ENCODE results near the gene PRR3.

- TF ChIP-seq CTCF (conservative IDR thresholded peaks at IDR 0.05; ENCODE audit: low read depth, low read length) (no peak), RAD21 (IDR thresholded peaks at IDR 0.05; ENCODE audit: low read length) (no peak), POLR2A (IDR thresholded peaks at IDR 0.05; ENCODE audit: low read depth, low read length) (no peak), MAZ (IDR thresholded peaks at IDR 0.05; ENCODE audit: borderline replicate concordance, low read depth, low read length) (no peak), MAFK (IDR thresholded peaks at IDR 0.05; ENCODE audit: low read depth, low read length) (no peak), BHLHE40 (IDR thresholded peaks at IDR 0.05; ENCODE audit: low read depth, low read length) (no peak), SMC3 (IDR thresholded peaks at IDR 0.05; ENCODE audit: low read depth, low read length) (no peak), RCOR1 (IDR thresholded peaks at IDR 0.05; ENCODE audit: insufficient replicate concordance, low read length) (no peak), FOS (IDR thresholded peaks at IDR 0.05; ENCODE audit: low read depth, low read length) (no peak), RFX5 (IDR thresholded peaks at IDR 0.05; ENCODE audit: low read depth, low read length) (no peak), CHD1 (IDR thresholded peaks at IDR 0.05; ENCODE audit: low read depth, low read length) (no peak), USF2 (IDR thresholded peaks at IDR 0.05; ENCODE audit: low read depth, low read length) (no peak)
Measured at GRCh38 chr6:30537931-30538330, 19.2 kb upstream of the PRR3 start.
